Ectodermal cell (in vitro differentiated cells): ENCODE measurements around the gene SORCS2.

ENCODE experiments used
- H3K27ac ChIP-seq: 2 replicates; pipeline ENCODE4 v1.7.0; 2013; ENCODE audit warnings: mild to moderate bottlenecking, low read depth, low read length; ENCODE audit not compliant: insufficient read depth, poor library complexity, severe bottlenecking
- H3K27me3 ChIP-seq: 2 replicates; pipeline ENCODE4 v1.7.0; 2013; ENCODE audit warnings: mild to moderate bottlenecking, low read length; ENCODE audit not compliant: insufficient read depth, control insufficient read depth, poor library complexity, severe bottlenecking
- H3K36me3 ChIP-seq: one replicate; pipeline ENCODE4 v1.7.0; 2013; ENCODE audit warnings: low read length; ENCODE audit not compliant: control insufficient read depth, insufficient read depth
- H3K4me1 ChIP-seq: one replicate; pipeline ENCODE4 v1.7.0; 2013; ENCODE audit warnings: low read length; ENCODE audit not compliant: control insufficient read depth, insufficient read depth
- H3K4me3 ChIP-seq: 2 replicates; pipeline ENCODE4 v1.7.0; 2013; ENCODE audit warnings: low read depth, low read length, control low read depth; ENCODE audit not compliant: insufficient read depth
- H3K9me3 ChIP-seq: 2 replicates; pipeline ENCODE4 v1.7.0; 2013; ENCODE audit warnings: mild to moderate bottlenecking, low read length, moderate library complexity; ENCODE audit not compliant: control insufficient read depth
- WGBS, 2 experiments: methylation state at CpG; one replicate each; pipeline ENCODE4 v1.1.7; 2013; ENCODE audit warnings: missing lambda C conversion rate in 2 of 2; 5-methylcytosine and 5-hydroxymethylcytosine counted together

SORCS2 gene

GRCh38 chr4:7640136-7640535, 447.8 kb downstream of the SORCS2 start:
- Histone ChIP-seq H3K4me1 (peaks cover 5% of the 10 kb centered on the region), H3K27me3 (no peaks in the 10 kb centered on the region), H3K9me3 (no peaks in the 10 kb centered on the region), H3K4me3 (no peak overlapping the region), H3K27ac (no peak overlapping the region), H3K36me3 (no peaks in the 10 kb centered on the region)
- WGBS, 2 experiments: 78 to 87% methylated on average over 6 of the region's 6 CpGs

GRCh38 chr4:7641712-7642111, 449.4 kb downstream of the SORCS2 start:
- H3K27ac ChIP-seq: no peak overlapping the region
- no peaks in the 10 kb centered on the region for H3K27me3 ChIP-seq
- no peaks in the 10 kb centered on the region for H3K9me3 ChIP-seq
- H3K4me3 ChIP-seq: no peak overlapping the region
- no peaks in the 10 kb centered on the region for H3K4me1 ChIP-seq
- no peaks in the 10 kb centered on the region for H3K36me3 ChIP-seq

- Histone ChIP-seq H3K4me1 (no peaks in the 10 kb centered on the region), H3K9me3 (no peaks in the 10 kb centered on the region), H3K27ac (no peak overlapping the region), H3K36me3 (no peaks in the 10 kb centered on the region), H3K4me3 (no peak overlapping the region), H3K27me3 (no peaks in the 10 kb centered on the region)
- WGBS, 2 experiments: 82 to 84% methylated on average over 9 of the region's 9 CpGs
Measured at GRCh38 chr4:7642741-7643458, 450.6 kb downstream of the SORCS2 start.

GRCh38 chr4:7645158-7645557, 452.8 kb downstream of the SORCS2 start:
- no peaks in the 10 kb centered on the region for H3K9me3 ChIP-seq
- 93 to 96% methylated on average over 1 of the region's 1 CpG for WGBS, 2 experiments

GRCh38 chr4:7645956-7646355, 453.6 kb downstream of the SORCS2 start:
- no peaks in the 10 kb centered on the region for H3K4me1 ChIP-seq
- 93 to 94% methylated on average over 23 of the region's 23 CpGs for WGBS, 2 experiments
- H3K4me3 ChIP-seq: no peak overlapping the region
- H3K27ac ChIP-seq: no peak overlapping the region
- H3K9me3 ChIP-seq: no peaks in the 10 kb centered on the region
- no peaks in the 10 kb centered on the region for H3K27me3 ChIP-seq
- H3K36me3 ChIP-seq: no peaks in the 10 kb centered on the region

More at GRCh38 chr4:7645158-7645557, 452.8 kb downstream of the SORCS2 start:
- H3K4me3 ChIP-seq: no peak overlapping the region
- H3K27ac ChIP-seq: no peak overlapping the region
- H3K36me3 ChIP-seq: no peaks in the 10 kb centered on the region
- H3K4me1 ChIP-seq: no peaks in the 10 kb centered on the region
- H3K27me3 ChIP-seq: no peaks in the 10 kb centered on the region

GRCh38 chr4:7646384-7647061, 454.2 kb downstream of the SORCS2 start:
- H3K4me3 ChIP-seq: no peak overlapping the region
- 94% methylated on average over 18 of the region's 18 CpGs for WGBS, 2 experiments
- H3K36me3 ChIP-seq: no peaks in the 10 kb centered on the region
- H3K9me3 ChIP-seq: no peaks in the 10 kb centered on the region
- H3K27me3 ChIP-seq: no peaks in the 10 kb centered on the region
- H3K4me1 ChIP-seq: peaks cover under 1% of the 10 kb centered on the region
- H3K27ac ChIP-seq: no peak overlapping the region

- Histone ChIP-seq H3K36me3 (no peaks in the 10 kb centered on the region), H3K27ac (no peak overlapping the region), H3K4me1 (peaks cover 6% of the 10 kb centered on the region), H3K27me3 (no peaks in the 10 kb centered on the region), H3K9me3 (no peaks in the 10 kb centered on the region), H3K4me3 (no peak overlapping the region)
- 90 to 92% methylated on average over 10 of the region's 10 CpGs for WGBS, 2 experiments
Measured at GRCh38 chr4:7647186-7647585, 454.8 kb downstream of the SORCS2 start.

GRCh38 chr4:7647600-7648543, 455.5 kb downstream of the SORCS2 start:
- 90 to 91% methylated on average over 23 of the region's 23 CpGs for WGBS, 2 experiments
- H3K36me3 ChIP-seq: no peaks in the 10 kb centered on the region
- H3K27me3 ChIP-seq: no peaks in the 10 kb centered on the region
- no peaks in the 10 kb centered on the region for H3K9me3 ChIP-seq
- no peak overlapping the region for H3K27ac ChIP-seq
- H3K4me1 ChIP-seq: peaks cover 13% of the 10 kb centered on the region
- H3K4me3 ChIP-seq: no peak overlapping the region

- no peak overlapping the region for H3K4me3 ChIP-seq
- 89 to 91% methylated on average over 23 of the region's 23 CpGs for WGBS, 2 experiments
- no peaks in the 10 kb centered on the region for H3K9me3 ChIP-seq
- H3K36me3 ChIP-seq: no peaks in the 10 kb centered on the region
- no peak overlapping the region for H3K27ac ChIP-seq
- H3K4me1 ChIP-seq: peaks cover 13% of the 10 kb centered on the region
- H3K27me3 ChIP-seq: no peaks in the 10 kb centered on the region
Measured at GRCh38 chr4:7648544-7649395, 456.4 kb downstream of the SORCS2 start.
